HepG2 (cell line): Measurements from ENCODE around the gene KLHL17. TPM values are rescaled to one million over a fixed set of nuclear protein-coding genes. Genes with fewer than 3 reads are reported as not detected.

Experiments
- HNRNPL ChIP-seq: fragments of 200-400 bp; formaldehyde crosslinking; IDR thresholded peaks from 2 replicates; pipeline ENCODE4 v1.6.1; 2017; ENCODE audit warnings: mild to moderate bottlenecking, low read depth, low read length
- IRF2 ChIP-seq: IDR thresholded peaks from 2 replicates; pipeline ENCODE4 v1.6.1; 2018; ENCODE audit warnings: missing genetic modification reagents, missing compliant biosample characterization
- MAFF ChIP-seq: IDR thresholded peaks from 2 replicates; pipeline ENCODE4 v1.6.1; 2011; ENCODE audit warnings: low read depth, low read length, improper control_type of control experiment
- PCBP2 ChIP-seq: fragments of 200-400 bp; formaldehyde crosslinking; optimal IDR thresholded peaks from 2 replicates; pipeline ENCODE3; 2018; ENCODE audit warnings: low read length, low read depth; ENCODE audit not compliant: poor library complexity, severe bottlenecking
- RARA ChIP-seq: IDR thresholded peaks from 2 replicates; pipeline ENCODE4 v1.6.1; 2016; ENCODE audit warnings: missing genetic modification reagents, missing compliant biosample characterization
- SIX1 ChIP-seq: sonication (generic); formaldehyde crosslinking; IDR thresholded peaks from 2 replicates; pipeline ENCODE4 v1.4.0; 2020; ENCODE audit warnings: missing genetic modification reagents, borderline replicate concordance
- SMAD3 ChIP-seq: sonication (generic); formaldehyde crosslinking; IDR thresholded peaks from 2 replicates; pipeline ENCODE4 v1.4.0; 2020; ENCODE audit warnings: missing genetic modification reagents
- SP140L ChIP-seq: sonication (generic); formaldehyde crosslinking; IDR thresholded peaks from 2 replicates; pipeline ENCODE4 v1.4.0; 2020; ENCODE audit warnings: missing genetic modification reagents, borderline replicate concordance
- polyA plus RNA-seq, 8 experiments: library from polyadenylated mRNA; depleted of rRNA in 3 of 8; stranded (reverse) in 7 of 8; unstranded in 1 of 8; fragments of >200 nt; fragmentation: Illumina TruSeq in 4 of 8; extraction: Trizol in 4 of 8; gene quantifications; 2 replicates each; pipeline versions ENCODE4 v1.2.1 to v1.2.3, GENCODE V29; 2011 to 2016; ENCODE audit warnings: low read depth in 4 of 8, missing spikeins in 1 of 8, mixed read lengths in 1 of 8; ENCODE audit not compliant: insufficient read depth in 1 of 8
- total RNA-seq, 5 experiments: library from RNA; depleted of rRNA; stranded (reverse); fragments of >200 nt; fragmentation: Illumina TruSeq; extraction: Trizol; gene quantifications; 2 replicates each; pipeline ENCODE4 v1.2.3, GENCODE V29; 2016; ENCODE audit warnings: low read depth in 1 of 5
- TF ChIP-seq, protein P1 (sequence below): sonication (generic); formaldehyde crosslinking; IDR thresholded peaks from 2 replicates; pipeline ENCODE4 v1.5.0; 2020; ENCODE audit warnings: mild to moderate bottlenecking, missing genetic modification reagents
- TF ChIP-seq, protein P2 (sequence below): sonication (generic); formaldehyde crosslinking; IDR thresholded peaks from 2 replicates; pipeline ENCODE4 v1.5.0; 2020; ENCODE audit warnings: missing genetic modification reagents, mild to moderate bottlenecking, borderline replicate concordance
- TF ChIP-seq, protein P3 (sequence below): sonication (generic); formaldehyde crosslinking; IDR thresholded peaks from 2 replicates; pipeline ENCODE4 v1.4.0; 2020; ENCODE audit warnings: missing genetic modification reagents, borderline replicate concordance
- TF ChIP-seq, protein P4 (sequence below): sonication (generic); formaldehyde crosslinking; IDR thresholded peaks from 2 replicates; pipeline ENCODE4 v1.5.0; 2020; ENCODE audit warnings: missing genetic modification reagents
- TF ChIP-seq, protein P5 (sequence below): sonication (generic); formaldehyde crosslinking; IDR thresholded peaks from 2 replicates; pipeline ENCODE4 v1.4.0; 2020; ENCODE audit warnings: mild to moderate bottlenecking, missing genetic modification reagents
- TF ChIP-seq, protein P6 (sequence below): sonication (generic); formaldehyde crosslinking; IDR thresholded peaks from 2 replicates; pipeline ENCODE4 v1.4.0; 2020; ENCODE audit warnings: low read depth, mild to moderate bottlenecking, missing genetic modification reagents

KLHL17 gene
- total and polyA plus RNA-seq, 2 of the 13 experiments (the other 11 are each of a cell fraction or from before 2014, with no cell fraction given), result 9.3 to 24.7 TPM

DNA sequence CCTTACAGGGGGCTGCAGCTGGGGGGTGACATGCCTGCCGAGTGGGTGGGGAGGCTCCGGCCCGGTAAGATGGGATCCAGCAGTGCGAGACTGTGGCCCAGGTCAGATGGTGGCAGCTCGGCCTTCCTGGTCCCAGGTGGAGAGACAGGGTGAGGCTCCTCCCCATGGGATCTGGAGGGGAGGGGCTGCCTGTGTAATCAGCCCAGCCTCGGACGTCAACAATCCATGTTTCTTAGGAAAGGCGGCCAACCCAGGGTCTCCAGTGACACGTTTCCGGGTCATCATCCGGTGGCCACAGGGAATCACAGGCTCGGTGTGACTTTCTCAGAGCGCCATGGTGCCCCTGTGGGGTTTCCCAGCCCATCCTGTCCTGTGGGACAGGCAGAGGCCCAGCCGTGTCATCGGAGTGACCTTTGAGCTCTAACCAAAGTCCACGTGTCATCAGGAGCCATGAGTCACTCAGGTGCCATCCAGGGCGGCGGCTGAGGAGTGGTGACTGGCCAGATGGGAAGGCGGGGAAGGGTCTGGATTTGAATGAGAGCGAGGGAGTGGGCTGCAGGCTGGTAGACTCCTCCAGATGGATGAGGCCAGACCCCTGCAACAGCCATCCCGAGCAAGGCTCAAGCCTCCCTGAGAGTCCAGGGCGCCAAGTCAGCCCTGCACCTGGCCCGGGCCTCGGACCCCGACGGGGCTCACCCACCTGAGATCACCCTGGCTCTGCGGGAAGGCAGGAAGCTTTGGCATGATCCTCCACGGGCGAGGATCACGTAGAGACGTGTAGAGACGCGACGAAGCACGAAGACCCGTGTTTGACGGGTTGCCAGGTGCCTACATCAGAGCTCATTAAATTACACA lies 46.1 kb downstream of the KLHL17 start (continued):
- TF ChIP-seq, protein P1, sequence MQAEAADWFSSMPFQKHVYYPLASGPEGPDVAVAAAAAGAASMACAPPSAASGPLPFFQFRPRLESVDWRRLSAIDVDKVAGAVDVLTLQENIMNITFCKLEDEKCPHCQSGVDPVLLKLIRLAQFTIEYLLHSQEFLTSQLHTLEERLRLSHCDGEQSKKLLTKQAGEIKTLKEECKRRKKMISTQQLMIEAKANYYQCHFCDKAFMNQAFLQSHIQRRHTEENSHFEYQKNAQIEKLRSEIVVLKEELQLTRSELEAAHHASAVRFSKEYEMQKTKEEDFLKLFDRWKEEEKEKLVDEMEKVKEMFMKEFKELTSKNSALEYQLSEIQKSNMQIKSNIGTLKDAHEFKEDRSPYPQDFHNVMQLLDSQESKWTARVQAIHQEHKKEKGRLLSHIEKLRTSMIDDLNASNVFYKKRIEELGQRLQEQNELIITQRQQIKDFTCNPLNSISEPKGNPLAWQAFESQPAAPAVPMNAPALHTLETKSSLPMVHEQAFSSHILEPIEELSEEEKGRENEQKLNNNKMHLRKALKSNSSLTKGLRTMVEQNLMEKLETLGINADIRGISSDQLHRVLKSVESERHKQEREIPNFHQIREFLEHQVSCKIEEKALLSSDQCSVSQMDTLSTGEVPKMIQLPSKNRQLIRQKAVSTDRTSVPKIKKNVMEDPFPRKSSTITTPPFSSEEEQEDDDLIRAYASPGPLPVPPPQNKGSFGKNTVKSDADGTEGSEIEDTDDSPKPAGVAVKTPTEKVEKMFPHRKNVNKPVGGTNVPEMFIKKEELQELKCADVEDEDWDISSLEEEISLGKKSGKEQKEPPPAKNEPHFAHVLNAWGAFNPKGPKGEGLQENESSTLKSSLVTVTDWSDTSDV (CRISPR knock-in tag), result 0 out of 2 replicates have a peak, but pooled peaks have one; percentile 80
- TF ChIP-seq, protein P2, sequence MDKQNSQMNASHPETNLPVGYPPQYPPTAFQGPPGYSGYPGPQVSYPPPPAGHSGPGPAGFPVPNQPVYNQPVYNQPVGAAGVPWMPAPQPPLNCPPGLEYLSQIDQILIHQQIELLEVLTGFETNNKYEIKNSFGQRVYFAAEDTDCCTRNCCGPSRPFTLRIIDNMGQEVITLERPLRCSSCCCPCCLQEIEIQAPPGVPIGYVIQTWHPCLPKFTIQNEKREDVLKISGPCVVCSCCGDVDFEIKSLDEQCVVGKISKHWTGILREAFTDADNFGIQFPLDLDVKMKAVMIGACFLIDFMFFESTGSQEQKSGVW (CRISPR knock-in tag), result no peak
- TF ChIP-seq SP140L (CRISPR knock-in tag) (no peak), SMAD3 (CRISPR knock-in tag) (peak; percentile 76; the same call in 1 of the 2 replicates), RARA (peak; percentile 88), PCBP2 (no peak), IRF2 (peak; percentile 97), SIX1 (CRISPR knock-in tag) (0 out of 2 replicates have a peak, but pooled peaks have one; percentile 19), HNRNPL (peak; percentile 68; the same call in 1 of the 2 replicates), MAFF (no peak)
- TF ChIP-seq, protein P3, sequence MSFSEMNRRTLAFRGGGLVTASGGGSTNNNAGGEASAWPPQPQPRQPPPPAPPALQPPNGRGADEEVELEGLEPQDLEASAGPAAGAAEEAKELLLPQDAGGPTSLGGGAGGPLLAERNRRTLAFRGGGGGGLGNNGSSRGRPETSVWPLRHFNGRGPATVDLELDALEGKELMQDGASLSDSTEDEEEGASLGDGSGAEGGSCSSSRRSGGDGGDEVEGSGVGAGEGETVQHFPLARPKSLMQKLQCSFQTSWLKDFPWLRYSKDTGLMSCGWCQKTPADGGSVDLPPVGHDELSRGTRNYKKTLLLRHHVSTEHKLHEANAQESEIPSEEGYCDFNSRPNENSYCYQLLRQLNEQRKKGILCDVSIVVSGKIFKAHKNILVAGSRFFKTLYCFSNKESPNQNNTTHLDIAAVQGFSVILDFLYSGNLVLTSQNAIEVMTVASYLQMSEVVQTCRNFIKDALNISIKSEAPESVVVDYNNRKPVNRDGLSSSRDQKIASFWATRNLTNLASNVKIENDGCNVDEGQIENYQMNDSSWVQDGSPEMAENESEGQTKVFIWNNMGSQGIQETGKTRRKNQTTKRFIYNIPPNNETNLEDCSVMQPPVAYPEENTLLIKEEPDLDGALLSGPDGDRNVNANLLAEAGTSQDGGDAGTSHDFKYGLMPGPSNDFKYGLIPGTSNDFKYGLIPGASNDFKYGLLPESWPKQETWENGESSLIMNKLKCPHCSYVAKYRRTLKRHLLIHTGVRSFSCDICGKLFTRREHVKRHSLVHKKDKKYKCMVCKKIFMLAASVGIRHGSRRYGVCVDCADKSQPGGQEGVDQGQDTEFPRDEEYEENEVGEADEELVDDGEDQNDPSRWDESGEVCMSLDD (CRISPR knock-in tag), result 0 out of 2 replicates have a peak, but pooled peaks have one; percentile 66
- TF ChIP-seq, protein P4, sequence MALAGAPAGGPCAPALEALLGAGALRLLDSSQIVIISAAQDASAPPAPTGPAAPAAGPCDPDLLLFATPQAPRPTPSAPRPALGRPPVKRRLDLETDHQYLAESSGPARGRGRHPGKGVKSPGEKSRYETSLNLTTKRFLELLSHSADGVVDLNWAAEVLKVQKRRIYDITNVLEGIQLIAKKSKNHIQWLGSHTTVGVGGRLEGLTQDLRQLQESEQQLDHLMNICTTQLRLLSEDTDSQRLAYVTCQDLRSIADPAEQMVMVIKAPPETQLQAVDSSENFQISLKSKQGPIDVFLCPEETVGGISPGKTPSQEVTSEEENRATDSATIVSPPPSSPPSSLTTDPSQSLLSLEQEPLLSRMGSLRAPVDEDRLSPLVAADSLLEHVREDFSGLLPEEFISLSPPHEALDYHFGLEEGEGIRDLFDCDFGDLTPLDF (CRISPR knock-in tag), result peak; percentile 52; the same call in 1 of the 2 replicates
- TF ChIP-seq, protein P5, sequence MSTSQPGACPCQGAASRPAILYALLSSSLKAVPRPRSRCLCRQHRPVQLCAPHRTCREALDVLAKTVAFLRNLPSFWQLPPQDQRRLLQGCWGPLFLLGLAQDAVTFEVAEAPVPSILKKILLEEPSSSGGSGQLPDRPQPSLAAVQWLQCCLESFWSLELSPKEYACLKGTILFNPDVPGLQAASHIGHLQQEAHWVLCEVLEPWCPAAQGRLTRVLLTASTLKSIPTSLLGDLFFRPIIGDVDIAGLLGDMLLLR (CRISPR knock-in tag), result no peak
- TF ChIP-seq, protein P6, sequence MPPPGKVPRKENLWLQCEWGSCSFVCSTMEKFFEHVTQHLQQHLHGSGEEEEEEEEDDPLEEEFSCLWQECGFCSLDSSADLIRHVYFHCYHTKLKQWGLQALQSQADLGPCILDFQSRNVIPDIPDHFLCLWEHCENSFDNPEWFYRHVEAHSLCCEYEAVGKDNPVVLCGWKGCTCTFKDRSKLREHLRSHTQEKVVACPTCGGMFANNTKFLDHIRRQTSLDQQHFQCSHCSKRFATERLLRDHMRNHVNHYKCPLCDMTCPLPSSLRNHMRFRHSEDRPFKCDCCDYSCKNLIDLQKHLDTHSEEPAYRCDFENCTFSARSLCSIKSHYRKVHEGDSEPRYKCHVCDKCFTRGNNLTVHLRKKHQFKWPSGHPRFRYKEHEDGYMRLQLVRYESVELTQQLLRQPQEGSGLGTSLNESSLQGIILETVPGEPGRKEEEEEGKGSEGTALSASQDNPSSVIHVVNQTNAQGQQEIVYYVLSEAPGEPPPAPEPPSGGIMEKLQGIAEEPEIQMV, result peak; percentile 79; the same call in 1 of the 2 replicates
